SK-N-SH (cell line): ENCODE data around the gene PRKCB. TPM values are rescaled to one million over a fixed set of nuclear protein-coding genes. Genes with fewer than 3 reads are reported as not detected.

Experiments
- CTCF ChIA-PET: fragments of 300-600, 350-600 bp; formaldehyde crosslinking; extraction: SDS; loops from one replicate; lab custom pipeline; 2021; lab: Yijun Ruan, JAX
- POLR2A ChIA-PET: fragments of 350-600 bp; sonication (Branson Sonifier 250); formaldehyde crosslinking; extraction: SDS; loops from one replicate; lab custom pipeline; 2020; ENCODE audit warnings: antibody characterized with exemption, inconsistent platforms; lab: Yijun Ruan, JAX
- DNase-seq: peaks from one replicate; pipeline ENCODE4 v3.0.0; 2012
- H2AFZ ChIP-seq: fragments of 200-600 bp; sonication (generic); 2 replicates; pipeline ENCODE4 v1.8.1; 2016; ENCODE audit warnings: antibody characterized with exemption, mild to moderate bottlenecking, low read depth
- H3F3A ChIP-seq: fragments of 200-600 bp; sonication (generic); replicated peaks from 2 replicates; pipeline ENCODE3; 2016; ENCODE audit warnings: antibody characterized with exemption, mild to moderate bottlenecking; ENCODE audit not compliant: insufficient read depth
- H3K27ac ChIP-seq, 2 experiments: fragments of 200-500 bp in 1 of 2; fragments of 200-600 bp in 1 of 2; sonication (Bioruptor generic) in 1 of 2; sonication (generic), shearing (Covaris generic) in 1 of 2; 2 replicates each; pipeline versions ENCODE4 v1.5.1 to v1.6.1; 2014 to 2016; ENCODE audit warnings: low read depth in 2 of 2, inconsistent platforms in 1 of 2, low read length in 1 of 2, mild to moderate bottlenecking in 1 of 2, mixed read lengths in 1 of 2
- H3K27me3 ChIP-seq: fragments of 200-600 bp; sonication (generic), shearing (Covaris generic); 2 replicates; pipeline ENCODE4 v1.6.1; 2016; ENCODE audit warnings: mixed run types; ENCODE audit not compliant: insufficient read depth
- H3K36me3 ChIP-seq, 2 experiments: fragments of 200-500 bp in 1 of 2; fragments of 200-600 bp in 1 of 2; sonication (Bioruptor generic) in 1 of 2; sonication (generic) in 1 of 2; replicated peaks in 1 of 2; 2 replicates each; pipeline versions ENCODE3 to v1.5.1; 2014 to 2016; ENCODE audit warnings: low read length in 1 of 2, mild to moderate bottlenecking in 1 of 2; ENCODE audit not compliant: insufficient read depth in 2 of 2, control insufficient read depth in 1 of 2
- H3K4me1 ChIP-seq, 2 experiments: fragments of 200-500 bp in 1 of 2; fragments of 200-600 bp in 1 of 2; sonication (Bioruptor generic) in 1 of 2; sonication (generic), shearing (Covaris generic) in 1 of 2; 2 replicates each; pipeline versions ENCODE4 v1.5.1 to v1.6.1; 2014 to 2016; ENCODE audit warnings: low read depth in 1 of 2, low read length in 1 of 2, mixed run types in 1 of 2; ENCODE audit not compliant: insufficient read depth in 2 of 2, control insufficient read depth in 1 of 2
- H3K4me2 ChIP-seq: fragments of 200-600 bp; sonication (generic), shearing (Covaris generic); 2 replicates; pipeline ENCODE4 v1.6.1; 2017; ENCODE audit warnings: mixed run types
- H3K4me3 ChIP-seq, 2 experiments: fragments of 200-500 bp in 1 of 2; fragments of 200-600 bp in 1 of 2; sonication (Bioruptor generic) in 1 of 2; sonication (generic), shearing (Covaris generic) in 1 of 2; 2 replicates each; pipeline versions ENCODE4 v1.5.1 to v1.8.1; 2014 to 2016; ENCODE audit warnings: low read depth in 2 of 2, inconsistent platforms in 1 of 2, low read length in 1 of 2, mild to moderate bottlenecking in 1 of 2, mixed read lengths in 1 of 2, moderate library complexity in 1 of 2
- H3K79me2 ChIP-seq: fragments of 200-600 bp; sonication (generic); 2 replicates; pipeline ENCODE4 v1.8.1; 2017; ENCODE audit warnings: mild to moderate bottlenecking; ENCODE audit not compliant: insufficient read depth
- H3K9ac ChIP-seq: fragments of 200-600 bp; sonication (generic); 2 replicates; pipeline ENCODE4 v1.6.1; 2017; ENCODE audit warnings: mixed run types
- H3K9me2 ChIP-seq: fragments of 200-600 bp; sonication (generic); 2 replicates; pipeline ENCODE4 v1.6.1; 2017; ENCODE audit warnings: mixed run types
- H3K9me3 ChIP-seq: fragments of 200-600 bp; sonication (generic); 2 replicates; pipeline ENCODE4 v1.6.1; 2017; ENCODE audit warnings: mixed run types, mild to moderate bottlenecking, moderate library complexity
- H4K20me1 ChIP-seq: fragments of 200-600 bp; sonication (generic); 2 replicates; pipeline ENCODE4 v1.6.1; 2017; ENCODE audit warnings: mild to moderate bottlenecking, mixed run types; ENCODE audit not compliant: insufficient read depth
- ELF1 ChIP-seq: IDR thresholded peaks from 2 replicates; pipeline ENCODE4 v1.4.0; 2012
- EP300 ChIP-seq, 2 experiments: IDR thresholded peaks; 2 replicates each; pipeline versions ENCODE4 v1.4.0 to v1.6.1; 2012; ENCODE audit warnings: borderline replicate concordance in 1 of 2, low read depth in 1 of 2, low read length in 1 of 2
- EZH2phosphoT487 ChIP-seq: fragments of 200-600 bp; sonication (generic); IDR thresholded peaks from 2 replicates; pipeline ENCODE4 v1.6.1; 2017; ENCODE audit warnings: low read depth, mixed run types, mild to moderate bottlenecking, antibody characterized with exemption, moderate library complexity, borderline replicate concordance
- FOXJ3 ChIP-seq: sonication (generic); formaldehyde crosslinking; IDR thresholded peaks from 2 replicates; pipeline ENCODE4 v1.5.1; 2020; ENCODE audit warnings: mild to moderate bottlenecking, missing genetic modification reagents
- GATA2 ChIP-seq: sonication (generic); formaldehyde crosslinking; IDR thresholded peaks from 2 replicates; pipeline ENCODE4 v1.5.0; 2020; ENCODE audit warnings: mild to moderate bottlenecking, missing genetic modification reagents
- JUND ChIP-seq: IDR thresholded peaks from 2 replicates; pipeline ENCODE4 v1.4.0; 2012
- MEF2A ChIP-seq: IDR thresholded peaks from 2 replicates; pipeline ENCODE4 v1.4.0; 2012; ENCODE audit warnings: low read depth, borderline replicate concordance
- MXI1 ChIP-seq: IDR thresholded peaks from 2 replicates; pipeline ENCODE4 v1.6.1; 2012; ENCODE audit warnings: mild to moderate bottlenecking, low read depth, low read length, improper control_type of control experiment
- NFIC ChIP-seq: IDR thresholded peaks from 2 replicates; pipeline ENCODE4 v1.4.0; 2012; ENCODE audit warnings: borderline replicate concordance
- POLR2AphosphoS5 ChIP-seq: IDR thresholded peaks from 2 replicates; pipeline ENCODE4 v1.6.1; 2012; ENCODE audit warnings: low read depth, low read length
- RAD21 ChIP-seq: IDR thresholded peaks from 2 replicates; pipeline ENCODE4 v1.6.1; 2012; ENCODE audit warnings: mild to moderate bottlenecking, low read length
- SIN3A ChIP-seq: IDR thresholded peaks from 2 replicates; pipeline ENCODE4 v1.6.1; 2012; ENCODE audit warnings: low read depth, mild to moderate bottlenecking, low read length, moderate library complexity, borderline replicate concordance
- SMC3 ChIP-seq: IDR thresholded peaks from 2 replicates; pipeline ENCODE4 v1.6.1; 2012; ENCODE audit warnings: low read depth, low read length, improper control_type of control experiment
- TAF1 ChIP-seq: IDR thresholded peaks from 2 replicates; pipeline ENCODE4 v1.6.1; 2012; ENCODE audit warnings: low read depth, mild to moderate bottlenecking, low read length, moderate library complexity, borderline replicate concordance
- TCF12 ChIP-seq: IDR thresholded peaks from 2 replicates; pipeline ENCODE4 v1.4.0; 2012
- TEAD4 ChIP-seq: IDR thresholded peaks from 2 replicates; pipeline ENCODE4 v1.4.0; 2012; ENCODE audit warnings: mild to moderate bottlenecking, borderline replicate concordance; ENCODE audit not compliant: insufficient read depth
- WGBS: methylation state at CpG from one replicate; pipeline ENCODE4 v1.1.6; 2017; ENCODE audit warnings: low lambda C conversion rate; 5-methylcytosine and 5-hydroxymethylcytosine counted together
- polyA plus RNA-seq, 3 experiments: library from polyadenylated mRNA; depleted of rRNA; stranded (reverse); fragments of >200 nt; gene quantifications; 2 replicates each; pipeline ENCODE4 v1.2.3, GENCODE V29; 2012
- TF ChIP-seq, protein P1 (sequence below): fragments of 150-350 bp; IDR thresholded peaks from 2 replicates; pipeline ENCODE4 v1.6.1; 2017; ENCODE audit warnings: antibody characterized with exemption, low read length, low read depth, borderline replicate concordance

Gene PRKCB
- polyA plus RNA-seq, 1 of the 3 experiments (the other 2 are of a cell fraction) = 0.12 TPM

DNA sequence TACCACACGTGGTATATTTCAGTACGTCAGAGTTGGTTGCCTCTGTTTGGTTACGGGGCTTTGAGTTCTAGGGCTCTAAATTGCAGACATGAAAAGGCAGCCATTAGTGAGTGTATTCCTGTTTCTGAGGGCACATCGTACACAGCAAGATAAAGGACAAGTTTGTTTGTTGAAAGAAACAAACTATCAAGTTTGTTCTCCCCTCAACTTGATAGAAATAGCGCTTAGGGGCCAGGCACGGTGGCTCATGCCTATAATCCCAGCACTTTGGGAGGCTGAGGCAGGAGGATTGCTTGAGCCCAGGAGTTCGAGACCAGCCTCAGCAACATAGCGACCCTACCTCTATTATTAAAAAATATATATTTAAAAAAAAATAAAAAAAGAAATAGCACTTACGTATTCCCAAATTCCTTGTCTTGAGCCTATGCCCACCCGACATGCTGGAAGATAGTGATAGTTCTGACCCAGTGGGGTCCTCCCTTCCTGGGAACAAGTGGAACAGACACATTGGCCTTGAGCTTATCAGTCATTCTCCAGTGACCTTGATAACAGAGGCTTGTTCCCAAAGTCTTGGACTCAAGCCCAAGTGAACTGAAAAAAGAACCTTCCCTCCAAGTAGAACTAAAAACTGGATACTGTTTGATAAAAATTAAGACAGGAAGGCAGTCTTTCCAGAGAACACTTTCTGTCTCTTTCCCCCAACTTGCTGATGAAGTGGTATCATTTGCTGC lies 280.4 kb downstream of the PRKCB start:
- TF ChIP-seq POLR2AphosphoS5 (no peak), EZH2phosphoT487 (no peak), ELF1 (no peak), RAD21 (no peak), NFIC (no peak), TAF1 (no peak)
- TF ChIP-seq, all 33 proteins: peak for 0
- DNase-seq = no peak
- Histone ChIP-seq H3K27ac (no peak overlapping the region), H3K4me2 (no peak overlapping the region), H3K9me3 (no peaks in the 10 kb centered on the region), H3F3A (no peaks in the 10 kb centered on the region), H4K20me1 (no peaks in the 10 kb centered on the region), H3K27me3 (no peaks in the 10 kb centered on the region), H3K36me3 (no peaks in the 10 kb centered on the region), H3K79me2 (no peaks in the 10 kb centered on the region), H3K9me2 (no peaks in the 10 kb centered on the region), H2AFZ (no peak overlapping the region), H3K9ac (no peak overlapping the region), H3K4me1 (peaks cover 0 to 5% of the 10 kb centered on the region in 2 experiments; a peak in 1 of 4 replicates), H3K4me3 (no peak overlapping the region)
- CTCF ChIA-PET = interaction anchor here (1.2 kb wide), 1 partner anchor 11 kb away, joined by 4 read pairs; no protein-coding TSS in a partner anchor
- POLR2A ChIA-PET = no interaction called here
- WGBS = 40% methylated on average over 10 of the region's 10 CpGs

DNA sequence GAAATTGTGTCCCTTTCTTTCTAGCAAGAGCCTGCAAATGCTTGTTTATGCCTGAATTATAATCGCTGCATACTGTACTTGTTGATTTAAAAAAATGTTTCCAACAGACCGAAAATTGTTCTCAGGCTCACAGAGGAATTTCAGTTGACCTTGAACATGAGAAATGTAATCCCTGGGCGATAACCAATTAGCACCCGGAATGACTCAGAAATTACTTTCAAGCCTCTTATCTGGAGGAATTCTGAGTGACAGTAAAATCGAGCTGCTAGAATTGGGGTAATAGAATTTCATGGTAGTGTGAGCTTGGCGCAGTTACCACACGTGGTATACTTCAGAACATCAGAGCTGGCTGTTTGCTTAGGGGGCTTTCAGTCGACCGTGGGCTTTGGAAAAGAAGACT lies 281.2 kb downstream of the PRKCB start:
- DNase-seq = no peak
- Histone ChIP-seq H3K9me3 (no peaks in the 10 kb centered on the region), H3K9ac (no peak overlapping the region), H3K4me2 (no peak overlapping the region), H3K4me1 (peaks cover 0 to 5% of the 10 kb centered on the region in 2 experiments; a peak in 1 of 4 replicates), H3K36me3 (no peaks in the 10 kb centered on the region), H3F3A (no peaks in the 10 kb centered on the region), H3K27me3 (no peaks in the 10 kb centered on the region), H3K4me3 (no peak overlapping the region), H3K9me2 (no peaks in the 10 kb centered on the region), H3K79me2 (no peaks in the 10 kb centered on the region), H3K27ac (no peak overlapping the region), H2AFZ (no peak overlapping the region), H4K20me1 (no peaks in the 10 kb centered on the region)
- TF ChIP-seq SIN3A = no peak
- no peak for TF ChIP-seq GATA2 (CRISPR knock-in tag)
- TF ChIP-seq TAF1 = no peak
- TF ChIP-seq JUND = no peak
- no peak for TF ChIP-seq SMC3
- no peak for TF ChIP-seq RAD21
- no peak for TF ChIP-seq TCF12
- no peak for TF ChIP-seq TEAD4
- TF ChIP-seq EZH2phosphoT487 = no peak
- CTCF ChIA-PET = interaction anchor here (1.2 to 2.4 kb wide), 2 partner anchors 12 to 136 kb away, joined by 4 to 9 read pairs; no protein-coding TSS in a partner anchor
- WGBS = 33% methylated on average over 9 of the region's 9 CpGs
- POLR2A ChIA-PET = no interaction called here

DNA sequence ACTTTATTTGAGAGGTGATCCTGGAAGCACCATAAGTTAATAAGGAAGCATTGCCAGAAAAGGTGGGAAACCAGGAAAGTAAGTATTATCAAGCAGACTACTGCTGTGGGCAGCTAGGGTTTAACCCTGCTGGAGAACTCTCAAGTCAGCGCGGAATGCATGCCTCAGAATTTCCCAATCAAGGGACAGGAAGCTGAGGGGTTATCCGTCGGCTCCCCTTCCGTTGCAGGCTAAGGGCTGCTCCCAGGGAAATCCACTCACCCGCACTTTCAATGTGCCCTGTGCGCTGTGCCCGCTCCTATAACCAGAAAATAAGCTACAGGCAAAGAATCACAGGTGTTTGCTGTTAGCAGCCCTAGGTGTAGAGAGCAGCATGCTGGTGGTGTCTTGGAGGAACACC lies 281.9 kb downstream of the PRKCB start:
- Histone ChIP-seq H3K9ac (no peak overlapping the region), H3K27me3 (no peaks in the 10 kb centered on the region), H3K36me3 (no peaks in the 10 kb centered on the region), H3K4me3 (no peak overlapping the region), H3F3A (no peaks in the 10 kb centered on the region), H3K4me1 (peaks cover 0 to 5% of the 10 kb centered on the region in 2 experiments; a peak in 1 of 4 replicates), H3K4me2 (no peak overlapping the region), H2AFZ (no peak overlapping the region), H3K79me2 (no peaks in the 10 kb centered on the region), H3K9me2 (no peaks in the 10 kb centered on the region), H3K27ac (no peak overlapping the region), H4K20me1 (no peaks in the 10 kb centered on the region), H3K9me3 (no peaks in the 10 kb centered on the region)
- WGBS = 33% methylated on average over 8 of the region's 8 CpGs
- POLR2A ChIA-PET = no interaction called here
- CTCF ChIA-PET = interaction anchor here (0.7 to 2.4 kb wide), 5 partner anchors 13 to 136 kb away, joined by 3 to 9 read pairs (median 5); no protein-coding TSS in a partner anchor
- no peak for TF ChIP-seq EP300 (IDR thresholded peaks at IDR 0.05; ENCODE audit: borderline replicate concordance in 1 of 2, low read depth in 1 of 2, low read length in 1 of 2)
- TF ChIP-seq, protein P1, sequence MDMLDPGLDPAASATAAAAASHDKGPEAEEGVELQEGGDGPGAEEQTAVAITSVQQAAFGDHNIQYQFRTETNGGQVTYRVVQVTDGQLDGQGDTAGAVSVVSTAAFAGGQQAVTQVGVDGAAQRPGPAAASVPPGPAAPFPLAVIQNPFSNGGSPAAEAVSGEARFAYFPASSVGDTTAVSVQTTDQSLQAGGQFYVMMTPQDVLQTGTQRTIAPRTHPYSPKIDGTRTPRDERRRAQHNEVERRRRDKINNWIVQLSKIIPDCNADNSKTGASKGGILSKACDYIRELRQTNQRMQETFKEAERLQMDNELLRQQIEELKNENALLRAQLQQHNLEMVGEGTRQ = no peak
- no peak for TF ChIP-seq MEF2A
- TF ChIP-seq MXI1 = no peak
- no peak for TF ChIP-seq EZH2phosphoT487
- TF ChIP-seq FOXJ3 (CRISPR knock-in tag) = no peak
- DNase-seq = no peak
